Endothelial cell of umbilical vein (primary cell): ENCODE data around the gene CFAP210. TPM values are rescaled to one million over a fixed set of nuclear protein-coding genes. Genes with fewer than 3 reads are reported as not detected.

Source experiments
- BruUV-seq: library from RNA; stranded (reverse); fragments of 400-500 nt; replicated peaks from 2 replicates; lab custom pipeline; 2021; lab: Mats Ljungman, UMichigan
- CTCF ChIA-PET: fragments of 300-600, 350-600 bp; sonication (Branson Sonifier 250); formaldehyde crosslinking; loops from one replicate; lab custom pipeline; 2021; ENCODE audit warnings: antibody characterized with exemption, inconsistent platforms; lab: Charles Lee
- POLR2A ChIA-PET: fragments of 300-600, 350-600 bp; sonication (Branson Sonifier 250); formaldehyde crosslinking; loops from one replicate; lab custom pipeline; 2021; ENCODE audit warnings: antibody characterized with exemption, inconsistent platforms; lab: Charles Lee
- DNase-seq: peaks from one replicate; pipeline ENCODE4 v3.0.0-alpha.2; 2011; ENCODE audit warnings: low read depth, low spot score
- FAIRE-seq: peaks from 2 replicates; lab custom pipeline; 2011; peaks lifted over from hg19 to GRCh38; lab: Jason Lieb, UNC
- H2AFZ ChIP-seq: 2 replicates; pipeline ENCODE4 v1.6.0; 2012; ENCODE audit warnings: low read depth, low read length, control low read depth, inconsistent platforms
- H3K27ac ChIP-seq: 2 replicates; pipeline ENCODE4 v1.5.1; 2011; ENCODE audit warnings: low read depth, mild to moderate bottlenecking, control low read depth, low read length, moderate library complexity; ENCODE audit not compliant: insufficient read depth
- H3K27me3 ChIP-seq, 2 experiments: 2 replicates each; pipeline versions ENCODE4 v1.6.0 to v1.6.1; 2011; ENCODE audit warnings: low read length in 2 of 2, mixed read lengths in 1 of 2; ENCODE audit not compliant: control insufficient read depth in 2 of 2, insufficient read depth in 2 of 2
- H3K36me3 ChIP-seq, 2 experiments: 2 replicates in 1 of 2; 3 replicates in 1 of 2; pipeline ENCODE4 v1.5.1; 2011; ENCODE audit warnings: low read length in 2 of 2, mild to moderate bottlenecking in 1 of 2, moderate library complexity in 1 of 2; ENCODE audit not compliant: control insufficient read depth in 2 of 2, insufficient read depth in 2 of 2; ENCODE audit errors: extremely low read depth in 1 of 2
- H3K4me1 ChIP-seq: 3 replicates; pipeline ENCODE4 v1.5.1; 2011; ENCODE audit warnings: mild to moderate bottlenecking, low read length; ENCODE audit not compliant: control insufficient read depth, insufficient read depth; ENCODE audit errors: extremely low read depth
- H3K4me2 ChIP-seq: 2 replicates; pipeline ENCODE4 v1.6.1; 2011; ENCODE audit warnings: low read length, control low read depth, mixed read lengths; ENCODE audit not compliant: insufficient read depth
- H3K4me3 ChIP-seq, 3 experiments: fragments of 200-600 bp in 1 of 3; sonication (generic), shearing (Covaris generic) in 1 of 3; replicated peaks in 1 of 3; 2 replicates each; pipeline ENCODE4 v1.5.1; 2011 to 2016; ENCODE audit warnings: control low read depth in 3 of 3, low read length in 3 of 3, mild to moderate bottlenecking in 2 of 3, inconsistent platforms in 1 of 3, low read depth in 1 of 3, moderate library complexity in 1 of 3; ENCODE audit not compliant: insufficient read depth in 1 of 3
- H3K79me2 ChIP-seq: 2 replicates; pipeline ENCODE4 v1.6.0; 2012; ENCODE audit warnings: low read length, inconsistent platforms; ENCODE audit not compliant: control insufficient read depth, insufficient read depth
- H3K9ac ChIP-seq: replicated peaks from 2 replicates; pipeline ENCODE3; 2011; ENCODE audit warnings: low read length, control low read depth; ENCODE audit not compliant: insufficient read depth; ENCODE audit errors: extremely low read depth
- H3K9me1 ChIP-seq: replicated peaks from 3 replicates; pipeline ENCODE4 v1.6.0; 2011; ENCODE audit warnings: mild to moderate bottlenecking, low read length; ENCODE audit not compliant: control insufficient read depth, insufficient read depth; ENCODE audit errors: extremely low read depth
- H3K9me3 ChIP-seq: replicated peaks from 2 replicates; pipeline ENCODE4 v1.5.1; 2012; ENCODE audit warnings: low read length, inconsistent platforms; ENCODE audit not compliant: control insufficient read depth, insufficient read depth
- H4K20me1 ChIP-seq: replicated peaks from 2 replicates; pipeline ENCODE3; 2011; ENCODE audit warnings: mild to moderate bottlenecking, low read length; ENCODE audit not compliant: control insufficient read depth, insufficient read depth; ENCODE audit errors: extremely low read depth
- CTCF ChIP-seq, 2 donors: IDR thresholded peaks; 1 replicate in 1 of 2; 2 replicates in 1 of 2; pipeline ENCODE4 v1.5.1; 2011; ENCODE audit warnings: low read length in 2 of 2, mild to moderate bottlenecking in 2 of 2, moderate library complexity in 2 of 2, control low read depth in 1 of 2, inconsistent platforms in 1 of 2, low read depth in 1 of 2; ENCODE audit not compliant: insufficient read depth in 1 of 2; ENCODE audit errors: extremely low read depth in 1 of 2
- EZH2 ChIP-seq: IDR thresholded peaks from 2 replicates; pipeline ENCODE4 v1.6.1; 2012; ENCODE audit warnings: borderline replicate concordance, low read depth, mild to moderate bottlenecking, moderate library complexity, low read length, inconsistent platforms; ENCODE audit not compliant: severe bottlenecking
- FOS ChIP-seq: IDR thresholded peaks from 2 replicates; pipeline ENCODE4 v1.6.1; 2011; ENCODE audit warnings: mild to moderate bottlenecking, low read length, moderate library complexity, borderline replicate concordance; ENCODE audit not compliant: insufficient read depth
- JUN ChIP-seq: IDR thresholded peaks from 2 replicates; pipeline ENCODE4 v1.6.1; 2011; ENCODE audit warnings: borderline replicate concordance, low read depth; ENCODE audit not compliant: insufficient read length, insufficient read depth
- MAX ChIP-seq: IDR thresholded peaks from 2 replicates; pipeline ENCODE4 v1.6.1; 2011; ENCODE audit not compliant: insufficient read depth, insufficient read length
- MYC ChIP-seq: IDR thresholded peaks from one replicate; pipeline ENCODE4 v1.6.1; 2011; ENCODE audit warnings: mild to moderate bottlenecking, low read depth, low read length
- POLR2A ChIP-seq: IDR thresholded peaks from 2 replicates; pipeline ENCODE4 v1.6.1; 2012; ENCODE audit warnings: low read depth, mild to moderate bottlenecking, control low read depth, low read length
- dilution Hi-C: fragments of 300-500 bp; cut with MboI; formaldehyde crosslinking; loops from one replicate; pipeline ENCODE4 v1.15.0; 2019; ENCODE audit warnings: low sequenced_read_pairs; ENCODE audit not compliant: extremely low pct_ligation_motif_present
- intact Hi-C: fragments of 100-400 bp; cut with micrococcal nuclease; formaldehyde crosslinking; loops from one replicate; pipeline ENCODE4 v1.10.0; 2022
- polyA plus RNA-seq, 4 experiments: library from polyadenylated mRNA; depleted of rRNA in 3 of 4; stranded (reverse) in 3 of 4; unstranded in 1 of 4; fragments of >200 nt; gene quantifications; 2 replicates each; pipeline versions ENCODE4 v1.2.1 to v1.2.3, GENCODE V29; 2011 to 2012; ENCODE audit warnings: missing spikeins in 1 of 4
- total RNA-seq: library from RNA; stranded (reverse); gene quantifications from 2 replicates; pipeline ENCODE4 v1.2.3, GENCODE V29; 2021

The CFAP210 gene
- total and polyA plus RNA-seq, 2 donors (not counting 3 experiments of a cell fraction or from before 2014, with no cell fraction given) = not detected

GRCh38 chr2:169644173-169644572 is 50.0 kb downstream of the CFAP210 start:
- H3K27me3 ChIP-seq = no peaks in the 10 kb centered on the region
- no peaks in the 10 kb centered on the region for H3K9me3 ChIP-seq
- H3K79me2 ChIP-seq = no peaks in the 10 kb centered on the region
- dilution Hi-C loops (no loop called here), intact Hi-C loops (no loop called here)
- ChIA-PET CTCF (interaction anchor here (0.6 to 2.1 kb wide), 4 partner anchors 11 to 169 kb away, joined by 3 to 5 read pairs (median 3); no protein-coding TSS in a partner anchor), POLR2A (no interaction called here)
- peaks cover 0 to 2% of the 10 kb centered on the region in 2 experiments for H3K36me3 ChIP-seq
- BruUV-seq = no TSS peak
- FAIRE-seq (no peak), DNase-seq (no peak)
- H3K4me3 ChIP-seq = no peak overlapping the region
- no peaks in the 10 kb centered on the region for H4K20me1 ChIP-seq
- H3K27ac ChIP-seq = no peak overlapping the region
- TF ChIP-seq POLR2A (no peak), MAX (no peak), EZH2 (no peak), FOS (no peak), JUN (no peak), CTCF (IDR thresholded peaks at IDR 0.05; ENCODE audit: extremely low read depth in 1 of 2, insufficient read depth in 1 of 2, low read depth in 1 of 2, low read length in 2 of 2) (no peak), MYC (no peak)
- no peak overlapping the region for H2AFZ ChIP-seq
- no peaks in the 10 kb centered on the region for H3K9me1 ChIP-seq
- no peak overlapping the region for H3K9ac ChIP-seq
- no peaks in the 10 kb centered on the region for H3K4me1 ChIP-seq
- no peak overlapping the region for H3K4me2 ChIP-seq
